Muscle layer of duodenum (tissue), 2 donors: ENCODE results near the gene ASIC1.
"Not testable (repeated sequence)": the region's sequence is repeated elsewhere in the genome, so short reads cannot be mapped to it uniquely, and the experiment has no call there.

ENCODE experiments used
- H3K27ac ChIP-seq: one replicate; pipeline ENCODE4 v1.7.0; 2013; ENCODE audit warnings: mild to moderate bottlenecking, low read length
- H3K27me3 ChIP-seq: one replicate; pipeline ENCODE4 v1.7.0; 2013; ENCODE audit warnings: low read depth, mild to moderate bottlenecking, control low read depth, low read length
- H3K36me3 ChIP-seq, 2 donors: one replicate each; pipeline ENCODE4 v1.7.0; 2013; ENCODE audit warnings: low read length in 2 of 2, control low read depth in 1 of 2, mild to moderate bottlenecking in 1 of 2; ENCODE audit not compliant: insufficient read depth in 2 of 2, control insufficient read depth in 1 of 2
- H3K4me1 ChIP-seq, 2 donors: one replicate each; pipeline ENCODE4 v1.7.0; 2013; ENCODE audit warnings: low read length in 2 of 2, mild to moderate bottlenecking in 2 of 2, control low read depth in 1 of 2, moderate library complexity in 1 of 2; ENCODE audit not compliant: insufficient read depth in 2 of 2, control insufficient read depth in 1 of 2
- H3K4me3 ChIP-seq, 2 donors: one replicate each; pipeline ENCODE4 v1.7.0; 2013; ENCODE audit warnings: low read length in 2 of 2, low read depth in 1 of 2, mild to moderate bottlenecking in 1 of 2
- H3K9me3 ChIP-seq, 2 donors: one replicate each; pipeline ENCODE4 v1.7.0; 2013; ENCODE audit warnings: low read length in 2 of 2, control low read depth in 1 of 2, mild to moderate bottlenecking in 1 of 2; ENCODE audit not compliant: control insufficient read depth in 1 of 2
- donor health status: healthy.

The ASIC1 gene

DNA sequence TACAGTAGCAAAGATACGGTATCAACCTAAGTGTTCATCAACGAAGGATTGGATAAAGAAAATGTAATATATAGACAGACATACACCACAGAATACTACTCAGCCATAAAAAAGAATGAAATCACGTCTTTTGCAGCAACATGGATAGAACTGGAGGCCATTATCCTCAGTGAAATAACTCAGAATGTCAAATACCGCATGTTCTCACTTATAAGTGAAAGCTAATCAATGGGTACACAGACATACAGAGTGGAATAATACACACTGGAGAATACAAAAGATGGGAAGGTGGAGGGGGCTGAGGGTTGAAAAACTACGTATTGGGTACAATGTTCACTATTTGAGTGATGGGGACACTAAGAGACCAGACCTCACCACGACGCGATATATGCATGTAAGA, 33.2 kb upstream of the ASIC1 start:
- Histone ChIP-seq H3K36me3 (no peaks in the 10 kb centered on the region), H3K27me3 (no peaks in the 10 kb centered on the region), H3K4me1 (peaks cover 0 to 11% of the 10 kb centered on the region in 2 donors), H3K27ac (no peak overlapping the region), H3K9me3 (no peaks in the 10 kb centered on the region), H3K4me3 (peak overlapping the region; percentile 63 to 92)

- no peak overlapping the region for H3K27ac ChIP-seq
- no peaks in the 10 kb centered on the region for H3K9me3 ChIP-seq
- H3K27me3 ChIP-seq: no peaks in the 10 kb centered on the region
- peak overlapping the region; percentile 63 to 92 for H3K4me3 ChIP-seq
- peaks cover 0 to 10% of the 10 kb centered on the region in 2 donors for H3K4me1 ChIP-seq
- no peaks in the 10 kb centered on the region for H3K36me3 ChIP-seq
Observed at GRCh38 chr12:50024805-50025186, 32.6 kb upstream of the ASIC1 start.

GRCh38 chr12:50025187-50026059, 32.0 kb upstream of the ASIC1 start, which contains the start of gene RACGAP1:
Gene RACGAP1 (minus strand): TSS chr12:50025494. CDS start chr12:50016715, 8,779 bp downstream.
- Histone ChIP-seq H3K27ac (peak within 1 kb of the TSS; percentile 60), H3K9me3 (no peaks in the 10 kb centered on the region), H3K27me3 (no peaks in the 10 kb centered on the region), H3K4me1 (peaks cover 0 to 10% of the 10 kb centered on the region in 2 donors), H3K4me3 (peak within 1 kb of the TSS; percentile 63 to 92), H3K36me3 (no peaks in the 10 kb centered on the region)

- Histone ChIP-seq H3K4me3 (no peak overlapping the region), H3K36me3 (no peaks in the 10 kb centered on the region), H3K4me1 (peaks cover 0 to 10% of the 10 kb centered on the region in 2 donors), H3K27me3 (no peaks in the 10 kb centered on the region), H3K9me3 (no peaks in the 10 kb centered on the region), H3K27ac (no peak overlapping the region)
Observed at GRCh38 chr12:50026691-50027090, 30.7 kb upstream of the ASIC1 start.

GRCh38 chr12:50030449-50030848, 26.9 kb upstream of the ASIC1 start:
- not testable (repeated sequence) for H3K27ac ChIP-seq, H3K27me3 ChIP-seq, H3K9me3 ChIP-seq

DNA sequence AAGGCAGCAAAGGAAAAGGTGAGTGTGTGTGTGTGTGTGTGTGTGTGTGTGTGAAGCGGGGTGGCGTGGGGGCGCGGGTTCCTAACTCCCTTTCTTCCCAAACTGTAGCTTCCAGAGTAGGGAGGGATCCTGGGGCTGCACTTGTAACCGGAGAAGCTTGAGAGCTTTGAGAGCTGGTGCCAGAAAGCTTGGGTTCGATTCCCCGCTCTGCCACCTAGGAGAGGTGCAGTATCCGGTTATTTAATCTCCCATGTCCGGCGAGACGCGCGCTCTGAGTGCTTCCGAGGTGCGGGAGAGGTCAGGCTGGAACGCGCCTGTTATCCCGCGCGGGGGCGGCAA, 24.9 kb upstream of the ASIC1 start:
- Histone ChIP-seq H3K36me3 (no peaks in the 10 kb centered on the region), H3K27me3 (no peaks in the 10 kb centered on the region), H3K4me3 (peak overlapping the region; percentile 42 to 56), H3K9me3 (no peaks in the 10 kb centered on the region), H3K27ac (no peak overlapping the region), H3K4me1 (peaks cover 0 to 10% of the 10 kb centered on the region in 2 donors)

More at GRCh38 chr12:50030449-50030848, 26.9 kb upstream of the ASIC1 start:
- H3K4me1 ChIP-seq, H3K4me3 ChIP-seq, H3K36me3 ChIP-seq: not testable (repeated sequence)

DNA sequence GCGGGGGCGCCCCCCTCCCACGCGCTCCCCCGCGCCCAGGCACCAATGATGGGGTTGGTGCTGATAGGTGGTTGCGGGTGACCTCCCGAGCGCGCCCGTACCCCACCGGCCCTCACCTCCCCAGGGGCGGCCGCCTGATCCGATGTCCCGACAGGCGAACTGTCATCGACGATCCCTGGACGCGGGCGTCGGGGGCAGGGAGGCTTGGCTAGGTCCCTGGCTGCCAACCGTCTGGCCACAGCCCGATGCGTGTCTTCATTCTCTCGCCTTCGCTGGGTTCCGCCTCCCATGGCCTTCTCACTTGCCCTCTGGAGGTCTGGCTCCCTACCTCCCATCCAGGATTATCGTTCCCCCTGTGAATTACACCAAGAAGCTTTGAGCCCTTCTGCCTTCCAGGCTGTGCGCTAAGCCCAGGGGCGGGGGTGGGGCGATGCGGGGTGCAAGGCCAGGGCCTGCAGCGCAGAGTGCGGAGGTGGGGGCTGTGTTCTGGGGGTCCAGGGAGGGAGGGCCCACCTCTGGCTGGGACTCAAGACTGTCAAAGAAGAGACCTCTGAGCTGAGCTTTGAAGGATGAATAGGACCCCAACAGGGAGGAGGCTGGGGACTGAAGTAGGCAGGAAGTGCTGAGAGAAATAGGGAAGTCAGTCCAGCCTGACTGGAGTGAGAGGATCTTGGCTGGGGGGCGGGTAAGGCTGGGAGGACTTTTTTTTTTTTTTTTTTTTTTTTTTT, 24.4 kb upstream of the ASIC1 start:
- no peaks in the 10 kb centered on the region for H3K9me3 ChIP-seq
- H3K36me3 ChIP-seq: no peaks in the 10 kb centered on the region
- H3K27me3 ChIP-seq: no peaks in the 10 kb centered on the region
- H3K4me1 ChIP-seq: peaks cover 0 to 10% of the 10 kb centered on the region in 2 donors
- H3K27ac ChIP-seq: peak overlapping the region; percentile 45
- peak overlapping the region; percentile 42 to 56 for H3K4me3 ChIP-seq

DNA sequence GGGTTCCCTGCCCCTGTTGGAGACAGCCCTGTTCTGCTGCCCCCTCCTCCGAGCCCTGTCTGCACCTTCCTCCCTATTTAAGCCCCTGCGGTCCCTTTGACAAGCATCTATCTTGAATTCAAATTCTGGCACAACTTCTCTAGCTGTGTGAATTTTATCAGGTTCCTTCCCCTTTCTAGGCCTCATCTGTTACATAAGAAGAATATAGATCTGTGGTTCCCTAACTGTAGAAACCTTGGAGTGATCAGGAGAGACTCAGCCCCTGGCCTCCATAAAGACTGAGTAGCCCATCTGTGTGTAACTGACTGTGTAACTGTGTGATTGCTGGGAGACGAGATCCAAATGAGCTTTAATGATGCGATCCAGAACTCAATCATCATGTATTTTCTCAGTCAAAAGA, 19.1 kb upstream of the ASIC1 start:
- Histone ChIP-seq H3K36me3 (no peaks in the 10 kb centered on the region), H3K27me3 (no peaks in the 10 kb centered on the region), H3K4me3 (no peak overlapping the region), H3K27ac (no peak overlapping the region), H3K9me3 (no peaks in the 10 kb centered on the region), H3K4me1 (peaks cover 0 to 12% of the 10 kb centered on the region in 2 donors)

- no peaks in the 10 kb centered on the region for H3K27me3 ChIP-seq
- no peak overlapping the region for H3K4me3 ChIP-seq
- H3K36me3 ChIP-seq: no peaks in the 10 kb centered on the region
- peaks cover 0 to 12% of the 10 kb centered on the region in 2 donors for H3K4me1 ChIP-seq
- H3K27ac ChIP-seq: no peak overlapping the region
- H3K9me3 ChIP-seq: no peaks in the 10 kb centered on the region
Observed at GRCh38 chr12:50039151-50039835, 18.1 kb upstream of the ASIC1 start.

- no peaks in the 10 kb centered on the region for H3K27me3 ChIP-seq
- H3K36me3 ChIP-seq: no peaks in the 10 kb centered on the region
- H3K9me3 ChIP-seq: no peaks in the 10 kb centered on the region
Observed at GRCh38 chr12:50040657-50041056, 16.7 kb upstream of the ASIC1 start.

More at GRCh38 chr12:50040657-50041056, 16.7 kb upstream of the ASIC1 start:
- Histone ChIP-seq H3K27ac (no peak overlapping the region), H3K4me3 (no peak overlapping the region), H3K4me1 (peaks cover 0 to 12% of the 10 kb centered on the region in 2 donors)
